BLaER1 treated with 17β-estradiol and CSF1 and Interleukin-3, amounts not matched to agents 10 nM and 100 nM (cell line): Measurements from ENCODE around the gene GRK5.
"Not testable (repeated sequence)": the region's sequence is repeated elsewhere in the genome, so short reads cannot be mapped to it uniquely, and the experiment has no call there.

Experiments used
- H3K27ac ChIP-seq, 11 experiments: shearing (Covaris generic); formaldehyde crosslinking; 2 replicates each; pipeline ENCODE4 v1.8.1; 2022
- H3K27me3 ChIP-seq, 11 experiments: shearing (Covaris generic); formaldehyde crosslinking; 2 replicates each; pipeline ENCODE4 v1.8.1; 2022
- H3K36me3 ChIP-seq, 11 experiments: shearing (Covaris generic); formaldehyde crosslinking; 2 replicates each; pipeline ENCODE4 v1.8.1; 2022
- H3K4me1 ChIP-seq, 10 experiments: shearing (Covaris generic); formaldehyde crosslinking; 2 replicates each; pipeline ENCODE4 v1.8.1; 2022
- H3K4me2 ChIP-seq, 11 experiments: shearing (Covaris generic); formaldehyde crosslinking; 2 replicates each; pipeline ENCODE4 v1.8.1; 2022
- H3K4me3 ChIP-seq, 10 experiments: shearing (Covaris generic); formaldehyde crosslinking; 2 replicates each; pipeline ENCODE4 v1.8.1; 2022
- H3K9ac ChIP-seq, 11 experiments: shearing (Covaris generic); formaldehyde crosslinking; 2 replicates each; pipeline ENCODE4 v1.8.1; 2022
- H3K9me3 ChIP-seq, 11 experiments: shearing (Covaris generic); formaldehyde crosslinking; replicated peaks in 1 of 11; 2 replicates each; pipeline ENCODE4 v1.8.1; 2022
- H4K20me1 ChIP-seq, 11 experiments: shearing (Covaris generic); formaldehyde crosslinking; 2 replicates each; pipeline ENCODE4 v1.8.1; 2022
- Cebpa-rat ChIP-seq, 11 experiments: shearing (Covaris generic); IDR thresholded peaks; 2 replicates each; pipeline ENCODE4 v1.8.1; 2022

The GRK5 gene

DNA sequence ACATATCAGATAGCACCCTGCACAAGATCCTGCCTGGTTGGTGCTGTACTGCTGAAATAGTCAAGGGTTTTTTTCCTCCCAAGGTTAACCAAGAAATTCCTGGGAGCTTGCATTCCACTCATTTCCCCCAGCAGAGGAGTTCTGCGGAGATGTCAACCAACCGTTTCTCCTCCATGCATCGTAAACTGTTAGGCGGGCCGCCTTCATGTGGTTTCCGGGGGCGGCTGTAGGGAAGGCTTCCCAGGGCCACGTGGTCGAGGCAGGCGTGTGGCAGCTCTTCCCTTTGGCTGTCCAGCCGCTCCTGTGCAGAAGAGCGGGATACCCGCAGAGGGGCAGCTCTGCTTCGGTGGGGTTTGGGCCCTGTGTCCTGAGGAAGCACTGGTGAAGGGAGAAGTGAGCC, 221.4 kb downstream of the GRK5 start:
- Histone ChIP-seq H3K36me3 (peaks cover 0 to 6% (median 0%) of the 10 kb centered on the region in 11 experiments; a peak in 2 of 22 replicates), H3K27me3 (peaks cover 0 to 23% (median 0%) of the 10 kb centered on the region in 11 experiments; a peak in 5 of 22 replicates), H3K9me3 (peaks cover 8 to 25% (median 9%) of the 10 kb centered on the region in 11 experiments), H3K9ac (0 out of 22 replicates have a peak overlapping the region, but pooled peaks of 1 of the 11 experiments have one; percentile 2), H3K4me1 (peaks cover 26 to 56% (median 51%) of the 10 kb centered on the region in 10 experiments), H3K4me3 (no peak overlapping the region), H3K4me2 (peak overlapping the region; percentile 47 to 88 (median 80)), H4K20me1 (peaks cover 0 to 27% (median 0%) of the 10 kb centered on the region in 11 experiments; a peak in 6 of 22 replicates), H3K27ac (0 out of 22 replicates have a peak overlapping the region, but pooled peaks of 1 of the 11 experiments have one; percentile 11)
- no peak for TF ChIP-seq Cebpa-rat (IDR thresholded peaks at IDR 0.05)

DNA sequence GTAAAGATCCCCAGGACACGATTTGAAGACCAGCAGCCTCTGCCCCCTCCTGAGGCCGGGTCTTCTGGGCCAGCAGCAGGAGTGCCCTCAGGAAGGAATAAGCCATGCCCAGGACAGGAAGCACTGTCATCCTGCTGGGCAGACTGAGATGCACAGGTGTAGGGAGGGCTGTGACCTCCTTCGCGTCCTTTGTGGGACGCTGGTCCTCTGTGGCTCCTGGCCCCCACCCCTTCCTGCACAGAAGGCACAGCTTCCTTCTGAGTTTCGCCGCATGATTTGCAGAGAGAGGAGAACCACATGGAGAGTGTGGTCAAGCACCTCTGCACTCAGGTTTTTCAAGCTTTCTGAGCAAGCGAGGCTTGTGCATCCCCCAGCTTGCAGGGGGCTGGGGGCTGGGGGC, 222.4 kb downstream of the GRK5 start:
- Histone ChIP-seq H3K27me3 (peaks cover 0 to 23% (median 0%) of the 10 kb centered on the region in 11 experiments; a peak in 5 of 22 replicates), H4K20me1 (peaks cover 0 to 27% (median 0%) of the 10 kb centered on the region in 11 experiments; a peak in 6 of 22 replicates), H3K9me3 (peaks cover 18 to 34% (median 19%) of the 10 kb centered on the region in 11 experiments), H3K27ac (no peak overlapping the region), H3K4me2 (peak overlapping the region in 10 of 11 experiments; percentile 58 to 88 (median 80); a peak in 19 of 22 replicates), H3K4me3 (no peak overlapping the region), H3K9ac (no peak overlapping the region), H3K4me1 (peaks cover 26 to 54% (median 47%) of the 10 kb centered on the region in 10 experiments), H3K36me3 (peaks cover 0 to 6% (median 0%) of the 10 kb centered on the region in 11 experiments; a peak in 3 of 22 replicates)
- no peak for TF ChIP-seq Cebpa-rat (IDR thresholded peaks at IDR 0.05)

DNA sequence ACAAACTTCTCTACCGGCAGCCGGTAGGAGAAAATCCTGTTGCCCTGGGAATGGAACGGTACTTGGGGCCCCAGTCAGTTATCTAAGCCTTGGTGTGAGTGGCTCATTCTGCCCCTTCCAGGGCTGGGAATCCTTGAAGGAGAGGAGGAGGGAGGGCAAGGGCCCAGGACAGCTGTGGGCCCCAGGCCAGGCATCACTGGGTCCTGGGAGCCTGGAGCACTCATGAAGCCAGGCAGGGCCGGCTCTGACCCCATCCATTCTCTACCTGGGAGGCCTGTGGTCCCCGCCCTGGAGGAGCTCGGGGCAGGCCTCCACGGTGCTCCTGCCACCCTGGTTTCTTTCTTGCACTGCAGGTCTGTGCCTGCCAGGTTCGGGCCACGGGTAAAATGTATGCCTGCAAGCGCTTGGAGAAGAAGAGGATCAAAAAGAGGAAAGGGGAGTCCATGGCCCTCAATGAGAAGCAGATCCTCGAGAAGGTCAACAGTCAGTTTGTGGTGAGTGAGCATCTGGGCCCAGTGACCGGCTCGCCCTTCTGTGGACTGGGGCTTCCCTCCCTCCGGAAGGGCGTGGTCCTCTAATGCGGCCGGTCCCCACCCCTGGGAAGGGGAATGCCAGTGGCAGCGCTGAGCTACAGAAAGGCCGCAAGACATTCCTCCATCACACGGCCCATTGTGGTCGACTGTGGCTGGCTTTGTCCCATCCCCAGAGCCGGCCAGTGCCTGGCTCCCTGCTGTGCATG, 223.8 kb downstream of the GRK5 start:
- H4K20me1 ChIP-seq, result peaks cover 0 to 27% (median 0%) of the 10 kb centered on the region in 11 experiments; a peak in 6 of 22 replicates
- no peak overlapping the region for H3K9ac ChIP-seq
- peaks cover 0 to 23% (median 0%) of the 10 kb centered on the region in 11 experiments; a peak in 5 of 22 replicates for H3K27me3 ChIP-seq
- no peak overlapping the region for H3K4me3 ChIP-seq
- no peak for TF ChIP-seq Cebpa-rat (IDR thresholded peaks at IDR 0.05)
- peaks cover 0 to 6% (median 0%) of the 10 kb centered on the region in 11 experiments; a peak in 3 of 22 replicates for H3K36me3 ChIP-seq
- H3K4me2 ChIP-seq, result peak overlapping the region in 2 of 11 experiments; percentile 83 to 88; a peak in 1 of 22 replicates
- H3K4me1 ChIP-seq, result peaks cover 18 to 39% (median 33%) of the 10 kb centered on the region in 10 experiments
- peaks cover 31 to 49% (median 33%) of the 10 kb centered on the region in 11 experiments for H3K9me3 ChIP-seq
- no peak overlapping the region for H3K27ac ChIP-seq

DNA sequence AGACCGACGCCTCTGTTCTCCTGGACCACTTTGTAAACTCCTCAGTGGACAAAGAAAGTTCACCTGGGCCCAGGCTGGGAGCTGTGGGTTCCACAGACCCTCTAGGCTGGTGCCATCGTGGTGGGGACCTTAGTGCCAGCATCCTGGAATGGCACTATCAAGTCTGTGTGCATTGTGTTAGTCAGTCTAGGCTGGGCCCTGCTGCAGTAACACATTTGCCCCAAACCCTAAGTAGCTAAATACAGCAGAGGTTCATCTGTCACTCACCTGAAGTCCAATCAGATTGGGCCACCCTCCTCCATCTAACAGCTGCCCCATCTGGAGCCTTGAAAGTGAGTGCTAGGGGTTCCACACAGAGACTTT, 224.4 kb downstream of the GRK5 start:
- no peak overlapping the region for H3K4me3 ChIP-seq
- no peak overlapping the region for H3K4me2 ChIP-seq
- no peak for TF ChIP-seq Cebpa-rat (IDR thresholded peaks at IDR 0.05)
- no peak overlapping the region for H3K27ac ChIP-seq
- H3K9me3 ChIP-seq, result peaks cover 34 to 50% (median 39%) of the 10 kb centered on the region in 11 experiments
- H4K20me1 ChIP-seq, result peaks cover 0 to 27% (median 0%) of the 10 kb centered on the region in 11 experiments; a peak in 6 of 22 replicates
- H3K27me3 ChIP-seq, result peaks cover 0 to 23% (median 0%) of the 10 kb centered on the region in 11 experiments; a peak in 5 of 22 replicates
- no peak overlapping the region for H3K9ac ChIP-seq
- H3K4me1 ChIP-seq, result peaks cover 18 to 36% (median 29%) of the 10 kb centered on the region in 10 experiments
- peaks cover 0 to 6% (median 0%) of the 10 kb centered on the region in 11 experiments; a peak in 3 of 22 replicates for H3K36me3 ChIP-seq

DNA sequence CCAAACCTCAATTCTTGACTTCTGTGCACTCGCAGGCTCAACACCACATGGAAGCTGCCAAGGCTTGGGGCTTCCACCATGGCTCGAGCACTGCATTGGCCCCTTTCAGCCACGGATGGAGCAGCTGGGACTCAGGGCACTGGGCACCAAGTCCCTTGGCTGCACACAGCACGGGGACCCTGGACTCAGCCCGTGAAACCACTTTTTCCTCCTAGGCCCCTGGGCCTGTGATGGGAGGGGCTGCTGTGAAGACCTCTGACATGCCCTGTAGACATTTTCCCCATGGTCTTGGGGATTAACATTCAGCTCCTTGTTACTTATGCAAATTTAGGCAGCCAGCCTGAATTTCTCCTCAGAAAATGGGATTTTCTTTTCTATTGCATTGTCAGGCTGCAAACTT, 227.6 kb downstream of the GRK5 start:
- not testable (repeated sequence) for H3K27me3 ChIP-seq, H3K27ac ChIP-seq, H4K20me1 ChIP-seq, H3K4me2 ChIP-seq, H3K36me3 ChIP-seq, H3K4me3 ChIP-seq, H3K9ac ChIP-seq
- Histone ChIP-seq H3K9me3 (peaks cover 36 to 57% (median 42%) of the 10 kb centered on the region in 11 experiments), H3K4me1 (peaks cover 0 to 13% (median 7%) of the 10 kb centered on the region in 10 experiments; a peak in 15 of 20 replicates)

DNA sequence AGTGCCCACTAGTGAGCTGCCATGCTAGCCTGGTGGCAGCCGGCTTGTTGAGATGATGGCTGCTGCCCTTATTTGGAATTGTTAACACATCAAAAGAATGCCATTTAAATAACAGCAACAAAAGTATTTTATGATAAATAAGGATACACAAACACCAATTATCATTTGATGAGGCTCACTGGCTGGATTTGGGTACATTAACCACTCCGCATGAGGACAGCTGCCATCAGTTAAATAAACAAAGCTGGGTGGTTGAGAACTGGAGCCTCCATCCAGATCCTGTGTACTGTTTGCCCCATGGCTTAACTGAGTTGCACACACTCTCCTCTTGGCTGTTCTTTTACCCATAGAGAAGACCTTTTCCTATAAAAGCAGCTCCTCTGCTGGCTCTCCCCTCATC, 231.3 kb downstream of the GRK5 start:
- Histone ChIP-seq H3K4me2 (no peak overlapping the region), H3K27ac (no peak overlapping the region), H3K36me3 (peaks cover 0 to under 1% (median 0%) of the 10 kb centered on the region in 11 experiments; a peak in 3 of 22 replicates), H3K27me3 (peaks cover 0 to 18% (median 0%) of the 10 kb centered on the region in 11 experiments; a peak in 5 of 22 replicates), H3K9me3 (peaks cover 26 to 48% (median 34%) of the 10 kb centered on the region in 11 experiments), H3K4me3 (no peak overlapping the region), H3K9ac (no peak overlapping the region), H3K4me1 (peaks cover 17 to 32% (median 29%) of the 10 kb centered on the region in 10 experiments), H4K20me1 (peaks cover 0 to 13% (median 0%) of the 10 kb centered on the region in 11 experiments; a peak in 5 of 22 replicates)
- TF ChIP-seq Cebpa-rat (IDR thresholded peaks at IDR 0.05), result no peak

DNA sequence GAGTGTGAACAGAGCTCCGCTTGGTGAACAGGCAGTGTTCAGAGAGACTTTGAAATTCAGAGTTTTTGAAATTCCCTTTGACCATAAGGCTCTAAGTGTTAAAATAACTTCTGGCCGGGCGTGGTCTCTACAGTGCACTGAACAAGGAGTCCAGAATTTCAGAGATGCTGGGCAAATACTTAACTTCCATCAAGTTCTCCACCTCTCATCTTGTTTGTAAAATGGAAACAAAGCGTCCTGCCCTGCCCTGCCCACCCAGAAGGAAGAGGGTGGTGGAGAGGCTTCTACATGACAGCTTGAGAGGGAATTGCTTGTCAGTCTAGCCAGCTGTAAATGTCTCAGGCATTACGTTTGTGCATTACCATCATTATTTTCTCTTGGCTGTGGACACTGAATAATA, 232.6 kb downstream of the GRK5 start:
- no peak for TF ChIP-seq Cebpa-rat (IDR thresholded peaks at IDR 0.05)
- Histone ChIP-seq H3K4me3 (no peak overlapping the region), H4K20me1 (peaks cover 0 to 21% (median 6%) of the 10 kb centered on the region in 11 experiments; a peak in 12 of 22 replicates), H3K27ac (no peak overlapping the region), H3K4me1 (peaks cover 24 to 44% (median 42%) of the 10 kb centered on the region in 10 experiments), H3K4me2 (no peak overlapping the region), H3K9ac (no peak overlapping the region), H3K27me3 (peaks cover 0 to 28% (median 0%) of the 10 kb centered on the region in 11 experiments; a peak in 9 of 22 replicates), H3K9me3 (peaks cover 14 to 36% (median 22%) of the 10 kb centered on the region in 11 experiments), H3K36me3 (no peaks in the 10 kb centered on the region; a peak in 2 of 22 replicates)

DNA sequence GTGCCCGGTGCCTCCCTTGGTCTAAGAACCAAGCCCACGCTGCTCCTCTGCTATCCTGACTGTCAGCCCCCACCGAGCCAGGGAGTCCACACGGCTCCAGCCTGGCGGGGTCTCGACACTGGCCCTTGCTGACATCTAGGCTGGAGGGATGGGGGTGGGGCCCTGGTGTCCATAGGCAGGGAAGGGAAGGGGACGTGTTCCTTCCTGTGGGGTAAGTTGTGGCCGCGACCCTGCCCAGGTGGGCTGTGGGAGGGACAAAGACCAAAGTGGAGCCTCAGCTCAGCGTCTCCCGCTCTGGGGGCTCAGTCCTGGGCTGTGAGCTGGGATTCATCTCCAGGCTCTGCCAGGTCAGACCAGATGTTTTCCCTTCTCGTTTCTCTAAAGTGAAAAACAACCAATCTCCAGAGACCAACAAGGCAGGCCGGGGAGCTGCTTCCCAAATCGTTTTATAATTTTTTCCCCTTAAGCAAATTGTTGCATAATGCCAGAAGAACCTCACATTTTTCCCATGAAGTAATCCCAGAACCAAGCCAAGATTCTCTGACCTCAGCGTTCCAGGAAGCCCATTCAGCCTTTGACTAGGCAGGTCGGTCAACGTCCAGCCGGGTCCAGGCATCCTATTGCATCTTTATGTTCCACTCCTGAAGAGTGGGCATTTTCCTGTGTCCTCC, 233.9 kb downstream of the GRK5 start:
- Histone ChIP-seq H3K4me1 (peaks cover 24 to 55% (median 53%) of the 10 kb centered on the region in 10 experiments), H3K9me3 (peaks cover under 1 to 22% (median 8%) of the 10 kb centered on the region in 11 experiments; a peak in 15 of 22 replicates)

More for the DNA sequence above, 233.9 kb downstream of the GRK5 start:
- H3K4me3 ChIP-seq, result no peak overlapping the region
- peaks cover 0 to 31% (median 0%) of the 10 kb centered on the region in 11 experiments; a peak in 9 of 22 replicates for H3K27me3 ChIP-seq
- H3K27ac ChIP-seq, result no peak overlapping the region
- no peak for TF ChIP-seq Cebpa-rat (IDR thresholded peaks at IDR 0.05)
- H3K4me2 ChIP-seq, result peak overlapping the region; percentile 47 to 93 (median 84); a peak in 20 of 22 replicates
- peaks cover 0 to 31% (median 9%) of the 10 kb centered on the region in 11 experiments; a peak in 12 of 22 replicates for H4K20me1 ChIP-seq
- peak overlapping the region in 2 of 11 experiments; percentile 9 to 13; a peak in 2 of 22 replicates for H3K9ac ChIP-seq
- H3K36me3 ChIP-seq, result no peaks in the 10 kb centered on the region
